Measurements from ENCODE around the gene PCK1. TPM values are rescaled to one million over a fixed set of nuclear protein-coding genes. Genes with fewer than 3 reads are reported as not detected.
A peak's percentile ranks its signal among the peaks of the same experiment; 100 is the strongest.

The PCK1 gene
- total and polyA plus RNA-seq, 2 of the 13 experiments (the other 11 are each of a cell fraction or from before 2014, with no cell fraction given), result 6.5 to 12.6 TPM

GRCh38 chr20:57555457-57556184 is 5.3 kb upstream of the PCK1 start (continued):
- TF ChIP-seq ZNF792 (CRISPR knock-in tag; IDR thresholded peaks at IDR 0.05), result no peak
- TF ChIP-seq ZNF275 (CRISPR knock-in tag; IDR thresholded peaks at IDR 0.05; ENCODE audit: borderline replicate concordance), result no peak
- peak; percentile 65; the same call in 1 of the 2 replicates for TF ChIP-seq ZNF263 (CRISPR knock-in tag; IDR thresholded peaks at IDR 0.05)
- TF ChIP-seq FOXO1 (CRISPR knock-in tag; IDR thresholded peaks at IDR 0.05), result peak; percentile 64; the same call in 1 of the 2 replicates
- no peak for TF ChIP-seq ZBTB7A (CRISPR knock-in tag; IDR thresholded peaks at IDR 0.05)
- TF ChIP-seq MAFK (conservative IDR thresholded peaks at IDR 0.05 in 1 of 2, IDR thresholded peaks at IDR 0.05 in 1 of 2; ENCODE audit: low read length in 2 of 2), result peak in 1 of 2 experiments; percentile 21; a peak in 1 of 4 replicates
- TF ChIP-seq KDM4B (CRISPR knock-in tag; IDR thresholded peaks at IDR 0.05), result no peak
- TF ChIP-seq FOXP1 (IDR thresholded peaks at IDR 0.05), result no peak
- TF ChIP-seq FOXP1 (CRISPR knock-in tag; IDR thresholded peaks at IDR 0.05), result peak; percentile 89
- TF ChIP-seq ZFX (CRISPR knock-in tag; IDR thresholded peaks at IDR 0.05; ENCODE audit: low read depth), result no peak
- TF ChIP-seq ZKSCAN5 (CRISPR knock-in tag; IDR thresholded peaks at IDR 0.05), result no peak
- no peak for TF ChIP-seq POLR2AphosphoS2 (IDR thresholded peaks at IDR 0.05; ENCODE audit: low read depth, low read length)
- TF ChIP-seq XBP1 (CRISPR knock-in tag; IDR thresholded peaks at IDR 0.05), result no peak
- TF ChIP-seq STAG1 (CRISPR knock-in tag; IDR thresholded peaks at IDR 0.05), result no peak
- TF ChIP-seq DBP (CRISPR knock-in tag; IDR thresholded peaks at IDR 0.05; ENCODE audit: not compliant biosample characterization), result no peak
- peak; percentile 60; the same call in 1 of the 2 replicates for TF ChIP-seq TBX3 (IDR thresholded peaks at IDR 0.05; ENCODE audit: borderline replicate concordance)
- TF ChIP-seq PITX1 (CRISPR knock-in tag; IDR thresholded peaks at IDR 0.05), result peak; percentile 86
- no peak for TF ChIP-seq MED8 (CRISPR knock-in tag; IDR thresholded peaks at IDR 0.05; ENCODE audit: insufficient replicate concordance)
- no peak for TF ChIP-seq ZNF160 (CRISPR knock-in tag; IDR thresholded peaks at IDR 0.05)
- no peak for TF ChIP-seq CEBPG (CRISPR knock-in tag; IDR thresholded peaks at IDR 0.05)
- TF ChIP-seq ZNF329 (CRISPR knock-in tag; IDR thresholded peaks at IDR 0.05; ENCODE audit: low read depth), result no peak
- no peak for TF ChIP-seq MIER2 (CRISPR knock-in tag; IDR thresholded peaks at IDR 0.05)
- no peak for TF ChIP-seq KAT2B (IDR thresholded peaks at IDR 0.05; ENCODE audit: borderline replicate concordance, low read depth, low read length)
- no peak for TF ChIP-seq CC2D1A (CRISPR knock-in tag; IDR thresholded peaks at IDR 0.05)
- TF ChIP-seq ZNF891 (CRISPR knock-in tag; IDR thresholded peaks at IDR 0.05), result no peak
- TF ChIP-seq ARNT2 (CRISPR knock-in tag; IDR thresholded peaks at IDR 0.05; ENCODE audit: low read depth), result no peak
- no peak for TF ChIP-seq MTF1 (CRISPR knock-in tag; IDR thresholded peaks at IDR 0.05)
- no peak for TF ChIP-seq THAP7 (CRISPR knock-in tag; IDR thresholded peaks at IDR 0.05)
- TF ChIP-seq RNF2 (conservative IDR thresholded peaks at IDR 0.05; ENCODE audit: low read depth), result peak; percentile 16; the same call in 1 of the 2 replicates
- no peak for TF ChIP-seq FOSL1 (CRISPR knock-in tag; IDR thresholded peaks at IDR 0.05; ENCODE audit: borderline replicate concordance)
